Stromal cell of bone marrow (primary cell): Measurements from ENCODE around the gene OPN3.

ENCODE experiments used
- DNase-seq: peaks from one replicate; pipeline ENCODE4 v3.0.0-alpha.2; 2012; ENCODE audit warnings: low read depth

The OPN3 gene

DNA sequence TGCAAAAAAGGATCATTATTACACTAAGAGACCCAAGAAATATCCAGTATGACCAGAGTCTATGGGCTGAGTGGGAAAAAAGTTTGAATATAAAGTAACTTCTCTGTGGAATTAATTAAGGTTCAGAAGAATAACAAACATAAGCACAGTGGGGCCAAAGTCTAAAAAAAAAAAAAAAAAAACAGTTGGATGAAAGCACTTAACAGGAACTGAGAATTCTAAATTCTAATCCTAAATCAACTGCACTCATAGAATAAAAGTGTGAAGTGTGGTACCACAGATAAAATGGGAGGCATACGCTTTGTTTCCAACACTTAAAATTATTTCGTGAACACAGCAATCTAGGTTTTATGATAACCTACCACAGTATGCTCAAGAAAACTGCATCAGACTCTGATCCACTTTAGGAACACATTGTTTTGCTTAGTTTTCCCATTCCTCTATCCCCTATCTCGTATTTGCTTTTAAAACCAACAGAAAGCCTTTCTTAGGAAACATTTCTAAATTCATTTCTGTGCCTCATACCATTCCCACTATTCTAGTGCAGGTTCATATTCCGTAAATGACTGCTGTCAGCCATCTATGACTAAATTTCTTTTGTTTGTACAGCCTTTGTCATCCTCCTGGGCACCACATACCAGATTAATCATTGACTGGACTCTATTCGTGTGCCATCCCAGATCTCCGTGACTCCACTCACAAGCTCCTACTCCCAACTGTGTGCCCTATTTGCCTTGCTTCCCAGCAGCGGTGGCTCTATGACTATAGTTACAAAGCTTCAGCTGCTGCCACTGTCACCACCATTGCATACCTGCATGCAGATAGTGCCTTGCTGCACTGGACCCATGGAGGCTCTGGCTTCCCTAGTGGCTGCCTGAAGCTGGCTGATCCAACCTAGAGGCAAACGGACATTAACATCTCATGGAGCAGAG, 24.9 kb downstream of the OPN3 start:
- no peak for DNase-seq

DNA sequence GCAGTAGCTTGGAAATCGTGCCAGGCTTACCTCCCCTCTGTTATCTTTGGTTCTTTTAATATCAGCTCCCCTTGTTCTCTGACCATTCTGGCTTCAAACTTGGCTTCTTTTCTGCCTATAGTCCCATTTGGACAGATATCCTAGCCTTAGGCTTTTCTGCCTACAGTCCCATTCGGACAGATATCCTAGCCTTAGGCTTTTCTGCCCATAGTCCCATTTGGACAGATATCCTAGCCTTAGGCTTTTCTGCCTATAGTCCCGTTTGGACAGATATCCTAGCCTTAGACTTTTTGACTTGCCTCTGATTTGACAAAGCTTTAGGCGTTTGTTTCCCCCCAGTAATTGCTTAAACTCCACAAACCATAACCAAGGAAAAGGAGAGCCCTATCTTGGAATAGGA, 25.6 kb downstream of the OPN3 start:
- DNase-seq: no peak

DNA sequence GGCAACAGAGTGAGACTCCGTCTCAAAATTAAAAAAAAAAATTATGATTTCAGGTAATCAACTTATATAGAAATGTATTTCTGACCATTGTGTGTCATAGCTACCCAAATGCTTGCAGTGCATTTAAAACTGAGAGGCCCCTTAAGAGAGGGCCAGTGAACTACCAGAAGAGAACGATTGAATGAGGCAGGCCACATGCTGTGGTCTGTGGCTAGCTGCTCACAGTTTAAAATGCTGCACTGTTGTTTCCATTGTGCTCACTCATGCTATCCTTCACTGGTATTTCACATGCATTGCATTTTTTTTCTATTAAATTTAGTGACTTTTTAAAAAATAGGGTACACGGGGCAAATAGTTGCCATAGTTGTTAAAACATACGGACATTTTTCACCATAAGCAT, 26.0 kb downstream of the OPN3 start:
- DNase-seq: no peak

DNA sequence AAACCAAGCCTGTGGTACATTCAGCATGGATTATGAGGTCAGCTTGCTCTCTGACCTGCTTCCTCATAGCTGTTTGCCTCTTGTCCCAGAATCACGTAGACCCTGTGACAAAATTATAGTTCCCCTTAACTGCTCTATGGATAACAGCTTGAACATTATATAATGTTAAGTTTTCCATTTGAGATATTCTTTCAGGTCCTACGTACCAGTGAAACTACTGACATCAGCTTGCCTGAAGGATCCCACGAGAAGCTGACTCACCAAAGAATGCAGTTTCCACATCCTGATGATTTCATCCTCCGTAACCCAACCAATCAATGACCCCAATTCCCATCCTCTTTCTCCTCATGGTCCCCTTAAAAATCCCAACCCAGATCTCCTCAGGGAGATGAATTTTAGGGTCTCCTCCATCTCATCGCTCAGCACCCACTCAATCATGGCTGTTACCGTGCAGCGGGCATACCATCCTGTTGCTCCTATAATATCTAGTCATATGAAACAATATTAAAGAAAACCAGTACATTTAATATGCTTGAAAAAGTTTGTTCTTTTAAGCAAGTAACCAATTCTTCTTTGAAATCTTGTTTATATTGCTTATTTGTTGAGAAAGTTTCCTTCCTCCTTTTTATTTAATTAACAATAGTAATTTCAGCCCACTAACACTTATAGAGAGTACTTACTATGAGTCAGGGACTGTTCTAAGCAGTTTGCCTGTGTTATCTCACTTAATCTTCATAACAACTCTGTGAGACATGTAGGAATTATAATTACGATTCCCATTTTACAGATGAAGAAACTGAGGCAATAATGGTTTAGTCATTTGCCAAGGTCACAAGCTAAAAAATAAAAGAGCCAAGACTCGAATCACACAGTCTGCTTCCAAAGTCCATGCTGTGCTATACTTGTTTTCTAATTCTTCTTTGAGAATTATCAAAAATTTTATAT, 27.4 kb downstream of the OPN3 start:
- DNase-seq: peak; percentile 85

DNA sequence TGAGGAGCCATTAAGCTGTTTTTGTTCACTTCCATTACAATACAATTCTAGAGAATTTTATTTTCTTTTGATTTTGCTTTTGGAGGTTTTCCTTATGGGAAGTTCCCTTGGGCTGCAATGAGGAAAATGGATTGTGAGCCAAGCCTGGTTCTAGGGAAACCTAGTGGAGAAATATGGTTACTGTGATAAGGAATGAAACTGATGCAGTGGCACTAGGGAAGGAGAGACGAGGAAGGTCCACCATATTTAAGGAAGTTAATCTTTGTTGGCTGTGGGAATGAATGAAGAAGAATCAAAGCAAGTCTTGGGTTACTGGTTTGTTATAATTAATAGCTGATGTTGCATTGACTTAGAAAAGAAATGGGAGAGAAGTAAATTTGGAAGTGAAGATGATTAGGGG, 28.4 kb downstream of the OPN3 start:
- DNase-seq: no peak

DNA sequence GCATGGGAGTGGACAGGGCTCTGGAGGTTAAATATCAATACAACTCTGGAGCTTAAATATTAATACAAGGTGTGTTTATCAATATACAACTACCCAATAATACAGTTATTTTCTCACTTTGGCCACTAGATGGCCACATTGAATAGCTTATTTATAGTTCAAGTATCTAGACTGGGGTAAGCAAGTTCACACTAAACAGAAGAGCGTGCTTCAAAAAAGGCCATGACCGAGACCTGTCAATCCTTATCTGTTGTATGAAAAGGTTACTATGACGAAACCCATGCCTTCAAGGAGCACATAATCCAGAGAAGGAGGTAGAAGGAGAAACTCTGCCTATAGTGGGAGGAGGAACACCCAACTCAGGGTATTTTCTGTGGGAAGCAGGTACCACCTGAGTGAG, 29.1 kb downstream of the OPN3 start:
- DNase-seq: peak; percentile 57

DNA sequence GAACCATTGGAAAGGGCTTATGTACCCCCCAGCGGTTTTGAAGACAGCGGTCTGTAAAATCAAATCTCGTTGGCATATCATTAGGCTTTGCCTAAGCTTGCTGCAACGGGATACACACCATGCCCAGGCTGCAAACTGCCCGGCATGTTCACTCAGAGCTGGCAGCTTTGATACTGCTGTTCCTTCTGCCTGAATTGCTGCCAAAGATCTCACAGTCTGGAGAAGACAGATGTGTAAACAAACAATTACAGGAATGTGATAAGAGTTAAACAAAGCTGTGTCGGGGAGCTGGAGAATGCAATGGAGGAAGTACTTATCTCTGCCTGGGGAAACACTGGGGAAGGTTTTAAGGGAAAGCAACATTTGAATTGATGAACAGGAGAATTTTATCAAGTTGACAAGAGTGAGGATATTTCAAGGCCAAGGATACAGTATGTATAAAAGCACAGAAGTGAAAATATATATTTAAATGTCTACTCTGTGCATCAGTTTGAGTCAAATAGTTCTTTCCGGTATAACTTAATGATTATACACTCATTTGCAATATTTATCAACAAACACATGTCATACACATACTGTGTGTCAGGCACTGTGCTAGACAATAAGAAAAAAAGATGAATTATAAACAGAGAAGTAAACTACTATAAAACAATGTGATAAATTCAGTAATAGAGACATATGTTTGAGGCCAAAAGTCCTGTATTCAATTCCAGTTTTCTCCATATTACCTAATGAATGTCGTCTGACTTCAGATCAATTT, 29.9 kb downstream of the OPN3 start:
- DNase-seq: no peak

DNA sequence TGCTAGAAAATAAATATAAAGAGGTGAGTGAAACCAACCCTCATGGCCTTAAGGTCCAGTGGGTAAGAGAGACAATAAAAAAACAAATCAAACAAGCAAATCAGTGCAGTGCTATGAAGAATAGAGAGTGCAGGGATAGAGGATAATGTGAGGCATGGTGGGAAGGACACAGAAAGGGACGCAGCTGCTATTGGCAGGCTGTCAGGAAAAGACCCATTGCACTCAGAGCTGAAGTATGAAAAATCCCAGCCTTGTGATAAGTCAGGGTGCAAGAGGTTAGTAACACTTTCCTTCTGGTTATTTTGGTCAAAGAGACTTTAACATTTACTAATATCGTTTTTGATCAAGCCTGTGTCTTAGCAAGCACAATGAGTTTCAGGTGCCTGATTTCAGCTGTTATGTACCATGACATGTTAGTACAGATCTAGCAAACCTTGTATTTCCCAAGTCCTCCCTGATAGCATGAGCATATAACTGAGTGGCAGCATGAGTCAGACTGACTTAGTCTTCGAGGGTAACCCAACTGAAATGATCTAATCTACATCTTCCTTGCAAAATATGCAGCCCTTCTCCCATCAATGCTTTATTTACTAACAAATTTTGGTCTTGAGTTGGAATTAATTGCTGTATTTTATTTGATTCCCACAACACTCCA, 31.7 kb downstream of the OPN3 start:
- no peak for DNase-seq

DNA sequence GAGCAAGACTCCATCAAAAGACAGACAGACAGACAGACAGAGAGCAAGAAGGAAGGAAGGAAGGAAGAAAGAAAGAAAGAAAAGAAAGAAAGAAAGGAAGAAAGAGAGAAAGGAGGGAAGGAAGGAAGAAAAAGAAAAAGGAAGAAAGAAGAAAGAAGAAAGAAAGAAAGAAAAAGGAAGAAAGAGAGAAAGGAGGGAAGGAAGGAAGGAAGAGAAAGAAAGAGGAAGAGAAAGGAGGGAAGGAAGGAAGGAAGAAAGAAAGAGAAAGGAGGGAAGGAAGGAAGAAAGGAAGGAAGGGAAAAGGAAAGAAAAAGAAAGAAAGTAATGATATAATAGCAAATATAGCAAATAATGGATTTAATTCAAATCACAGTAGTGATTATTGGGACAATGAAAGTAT, 32.7 kb downstream of the OPN3 start:
- no peak for DNase-seq

DNA sequence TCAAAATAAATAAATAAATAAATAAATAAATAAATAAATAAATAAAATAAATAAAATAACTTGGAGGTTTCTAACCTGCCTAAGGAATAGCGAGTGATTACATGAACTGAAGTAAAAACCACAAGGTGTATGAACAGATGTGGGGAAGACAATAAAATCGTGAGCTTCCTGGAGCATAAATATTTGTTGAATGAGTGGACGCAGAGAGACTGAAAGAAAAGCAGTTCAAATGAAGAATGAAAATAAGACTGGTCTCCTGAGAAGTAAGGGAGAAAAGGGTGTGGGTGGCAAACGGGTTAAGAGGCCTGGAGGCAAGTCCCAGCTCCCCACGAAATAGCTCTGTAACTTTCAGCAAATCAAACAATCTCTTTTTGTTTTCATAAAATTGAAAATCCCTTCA, 33.6 kb downstream of the OPN3 start:
- DNase-seq: no peak

DNA sequence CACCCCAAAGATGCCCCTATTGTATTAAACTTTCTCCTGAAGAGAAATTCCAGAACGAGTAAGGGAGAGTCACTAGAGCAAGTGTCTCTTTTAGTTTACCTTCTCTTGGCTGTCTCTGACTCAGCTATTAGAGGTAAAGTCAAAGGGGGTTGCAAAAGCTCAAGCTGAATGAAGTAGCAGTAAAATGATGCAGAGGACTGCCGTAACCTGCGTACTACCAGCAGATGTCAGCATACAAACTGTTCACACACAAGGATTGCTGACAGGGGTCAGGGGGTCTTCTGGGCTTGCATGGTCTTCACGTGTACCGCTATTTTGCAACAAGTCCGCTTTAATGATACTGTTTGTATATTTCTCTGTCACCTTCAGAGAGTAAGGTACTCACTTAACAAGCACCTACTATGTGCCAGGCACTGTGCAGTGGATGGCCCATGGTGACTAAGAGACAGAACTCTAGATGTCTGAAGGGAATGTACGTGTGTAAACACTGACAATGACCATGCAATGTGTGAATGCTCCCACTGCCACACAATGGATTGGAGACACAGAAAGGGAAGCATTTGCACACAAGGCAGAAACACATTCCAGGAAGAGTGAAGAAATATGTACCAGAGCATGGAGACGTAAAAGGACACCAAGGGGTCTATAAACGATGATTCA, 34.9 kb downstream of the OPN3 start:
- DNase-seq: no peak

DNA sequence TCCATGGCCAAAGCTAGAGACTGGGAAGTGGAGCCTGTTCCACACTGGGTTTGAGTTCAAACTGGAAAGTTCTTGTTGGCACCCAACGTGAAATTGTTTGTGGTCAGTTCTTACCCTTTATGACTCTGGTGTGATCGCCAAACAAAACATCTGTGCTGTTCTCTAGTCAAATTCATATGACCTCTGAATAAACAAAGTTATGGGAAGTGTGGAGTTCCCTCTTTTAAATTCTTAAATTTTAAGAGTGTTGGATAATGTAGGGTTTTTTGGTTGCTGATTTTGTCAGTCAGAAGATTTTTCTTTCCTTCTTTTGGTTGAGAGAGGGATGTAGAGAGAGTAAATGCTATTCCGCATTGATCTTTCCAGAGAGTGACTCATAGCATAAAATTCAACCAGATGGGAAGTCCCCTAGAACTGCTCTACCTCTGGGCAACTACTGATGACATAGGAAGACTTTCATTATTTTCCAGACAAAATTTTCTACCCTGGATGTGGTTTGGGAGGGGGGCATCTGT, 36.4 kb downstream of the OPN3 start:
- DNase-seq: peak; percentile 91

DNA sequence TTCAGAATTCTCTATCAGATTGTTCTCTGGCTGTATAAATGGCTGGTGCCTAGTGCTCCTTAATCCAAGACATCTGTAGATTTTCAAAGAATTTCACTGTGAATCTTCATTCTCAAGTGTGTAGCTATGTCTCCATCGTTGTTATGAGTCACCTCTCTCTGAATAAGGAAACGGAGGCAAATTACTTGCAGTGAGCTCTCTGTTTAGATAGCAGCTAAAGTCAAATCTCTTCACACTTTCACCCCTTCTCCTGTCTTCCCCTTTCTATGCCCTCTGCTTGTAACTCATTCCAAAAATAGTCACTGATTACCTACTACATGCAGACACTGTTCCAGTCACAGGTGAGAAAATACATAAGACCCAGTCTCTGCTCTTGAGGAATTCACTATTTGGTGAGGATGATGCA, 39.7 kb downstream of the OPN3 start:
- DNase-seq: no peak

DNA sequence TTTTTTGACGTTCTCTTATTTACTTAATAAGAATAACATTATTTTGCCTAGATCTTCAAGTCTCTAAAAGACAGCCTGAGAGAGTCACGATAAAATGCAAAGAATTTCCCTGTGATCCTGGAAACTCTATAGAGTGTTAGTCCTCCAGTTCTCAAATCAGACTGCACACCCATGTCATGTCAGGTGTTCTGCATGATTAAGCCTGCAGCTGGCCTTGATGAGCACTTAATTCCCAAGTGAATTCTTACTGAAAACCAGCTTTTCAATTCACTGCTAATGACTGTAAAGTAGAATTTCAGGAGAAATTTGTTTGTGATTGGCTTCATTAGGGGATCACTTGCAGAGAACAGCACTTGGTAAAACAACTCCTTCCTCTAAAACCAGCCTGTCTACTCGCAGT, 41.9 kb downstream of the OPN3 start:
- no peak for DNase-seq

DNA sequence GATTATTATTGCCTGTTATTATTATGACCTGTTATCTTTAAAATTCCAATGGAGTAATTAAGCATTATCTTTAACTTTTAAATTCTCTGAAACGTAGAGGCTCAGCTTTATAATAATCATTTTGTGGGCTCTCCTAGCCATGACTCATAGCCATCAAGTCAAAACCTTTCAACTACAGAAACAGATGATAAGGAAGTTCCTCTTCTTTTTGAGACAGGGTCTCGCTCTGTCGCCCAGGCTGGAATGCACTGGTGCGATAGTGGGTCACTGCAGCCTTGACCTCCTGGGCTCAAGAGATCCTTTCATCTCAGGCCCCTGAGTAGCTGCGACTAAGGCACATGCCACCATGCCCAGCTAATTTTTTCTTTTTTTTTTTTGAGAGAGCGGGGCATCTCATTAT, 43.5 kb downstream of the OPN3 start:
- DNase-seq: no peak

DNA sequence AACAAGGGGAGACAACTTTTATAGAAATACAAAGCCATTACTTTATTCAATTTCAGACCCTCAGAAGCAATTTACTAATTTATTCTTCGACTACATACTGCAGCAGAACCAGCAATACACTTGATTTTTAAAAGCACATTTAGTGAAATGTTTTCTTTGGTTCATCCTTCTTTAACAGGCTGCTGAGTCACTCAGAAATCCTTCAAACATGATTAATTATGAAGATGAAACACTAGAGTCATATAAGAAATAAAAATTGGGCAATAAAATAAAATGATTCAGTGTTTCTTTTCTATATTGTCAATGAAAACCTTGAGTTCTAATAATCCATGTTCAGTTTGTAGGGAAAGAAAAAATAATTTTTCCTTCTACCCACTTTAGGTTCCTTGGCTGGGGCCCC, 47.0 kb downstream of the OPN3 start:
- peak; percentile 57 for DNase-seq

DNA sequence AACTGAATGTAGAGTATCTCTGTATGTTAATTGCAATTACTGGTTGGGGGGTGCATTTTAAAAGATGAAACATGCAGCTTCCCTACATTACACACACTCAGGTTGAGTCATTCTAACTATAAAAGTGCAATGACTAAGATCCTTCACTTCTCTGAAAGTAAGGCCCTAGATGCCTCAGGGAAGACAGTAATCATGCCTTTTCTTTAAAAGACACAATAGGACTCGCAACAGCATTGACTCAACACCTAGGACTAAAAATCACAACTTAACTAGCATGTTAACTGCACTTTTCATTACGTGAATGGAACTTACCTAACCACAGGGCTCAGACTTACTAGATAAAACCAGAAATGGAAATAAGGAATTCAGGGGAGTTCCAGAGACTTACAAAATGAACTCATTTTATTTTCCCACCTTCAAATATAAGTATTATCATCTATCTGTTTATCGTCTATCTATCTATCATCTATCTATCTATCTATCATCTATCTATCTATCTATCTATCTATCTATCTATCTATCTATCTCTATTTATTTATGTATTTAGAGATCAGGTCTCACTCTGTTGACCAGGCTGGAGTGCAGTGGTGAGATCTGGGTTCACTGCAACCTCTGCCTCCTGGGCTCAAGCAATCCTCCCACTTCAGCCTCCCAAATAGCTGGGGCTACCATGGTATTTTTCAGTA, 47.8 kb downstream of the OPN3 start:
- no peak for DNase-seq

DNA sequence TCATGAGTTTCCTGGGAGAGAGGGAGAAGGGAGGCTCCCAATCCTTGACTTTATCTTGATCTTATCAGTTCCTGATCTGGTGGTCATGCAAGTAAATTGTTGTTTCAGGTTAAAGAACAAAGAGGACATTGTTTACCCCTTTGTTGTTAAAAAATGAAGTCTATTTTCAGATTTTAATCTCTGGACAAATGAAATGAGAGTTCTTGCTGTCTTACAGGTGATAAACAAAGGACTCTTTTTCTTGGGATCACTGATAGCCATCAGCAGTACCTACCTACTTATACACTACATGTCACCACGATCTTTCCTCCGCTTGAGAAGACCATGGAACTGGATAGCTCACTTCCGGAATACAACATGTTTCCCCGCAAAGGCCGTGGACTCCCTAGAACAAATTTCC, 48.4 kb downstream of the OPN3 start:
- no peak for DNase-seq

DNA sequence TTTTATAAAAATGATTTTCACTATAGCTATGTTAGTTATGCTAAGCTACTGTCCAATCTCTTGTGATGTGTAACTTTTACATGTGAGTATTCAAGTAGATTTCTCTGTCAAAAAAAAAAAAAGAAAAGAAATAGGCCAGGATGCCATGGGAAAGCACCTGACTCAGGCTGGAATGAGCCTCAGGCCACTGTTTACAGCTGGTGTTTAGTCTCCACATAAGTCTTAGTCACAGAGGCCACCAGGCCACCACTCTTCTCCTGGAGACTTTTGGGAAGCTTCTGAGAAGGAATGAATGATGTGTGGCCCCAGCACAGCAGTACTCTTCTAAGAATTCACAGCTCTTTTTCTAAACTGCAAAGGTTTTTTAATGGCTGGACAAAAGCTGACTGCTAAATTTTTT, 48.9 kb downstream of the OPN3 start:
- no peak for DNase-seq

DNA sequence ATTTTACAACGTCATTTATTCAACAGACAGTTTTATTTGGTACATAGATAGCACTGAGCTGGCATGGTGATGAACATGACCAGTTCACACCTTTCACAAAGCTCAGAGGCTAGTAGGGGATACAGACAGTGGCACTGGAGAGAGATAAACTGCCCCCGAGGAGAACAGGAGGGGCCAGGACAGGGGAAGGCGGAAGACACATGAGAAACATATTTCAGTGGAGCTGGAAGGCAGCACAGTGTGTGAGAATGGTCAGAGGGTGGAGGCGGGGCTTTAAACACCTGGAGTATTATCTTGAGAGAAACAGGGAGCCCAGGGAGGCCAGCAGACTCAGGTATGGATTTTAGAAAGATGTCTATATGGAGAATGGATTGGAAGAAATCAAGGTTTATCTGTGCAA, 49.5 kb downstream of the OPN3 start:
- DNase-seq: no peak
